Thoracic aorta (tissue), 2 donors: Measurements from ENCODE around the gene UVRAG. TPM values are rescaled to one million over a fixed set of nuclear protein-coding genes. Genes with fewer than 3 reads are reported as not detected.

Experiments used
- ATAC-seq: fragments of 150-250 bp; one replicate; pipeline ENCODE4 v1.8.0; 2017; ENCODE audit warnings: low read depth; ENCODE audit not compliant: insufficient number of reproducible peaks, low FRiP score
- DNase-seq: peaks from one replicate; pipeline ENCODE4 v3.0.0-alpha.2; 2020; ENCODE audit warnings: low spot score
- H3K27ac ChIP-seq, 2 donors: fragments of 200-600 bp; sonication (generic); 1 replicate in 1 of 2; 2 replicates in 1 of 2; pipeline ENCODE4 v1.5.1; 2016; ENCODE audit warnings: mild to moderate bottlenecking in 2 of 2, moderate library complexity in 2 of 2
- H3K27me3 ChIP-seq: fragments of 200-600 bp; sonication (generic); replicated peaks from 2 replicates; pipeline ENCODE4 v1.6.0; 2016; ENCODE audit warnings: mild to moderate bottlenecking; ENCODE audit not compliant: insufficient read depth
- H3K36me3 ChIP-seq: fragments of 200-600 bp; sonication (generic); one replicate; pipeline ENCODE4 v1.5.1; 2016
- H3K4me1 ChIP-seq, 2 donors: fragments of 200-600 bp; sonication (generic); 1 replicate in 1 of 2; 2 replicates in 1 of 2; pipeline versions ENCODE4 v1.5.1 to v1.6.0; 2016; ENCODE audit warnings: low read depth in 2 of 2, mild to moderate bottlenecking in 1 of 2; ENCODE audit not compliant: control insufficient read depth in 1 of 2
- H3K4me3 ChIP-seq: fragments of 200-600 bp; sonication (generic); 2 replicates; pipeline ENCODE4 v1.5.1; 2016; ENCODE audit warnings: mild to moderate bottlenecking
- H3K9me3 ChIP-seq: fragments of 200-600 bp; sonication (generic); 2 replicates; pipeline ENCODE4 v1.5.1; 2016
- CTCF ChIP-seq: fragments of 200-600 bp; sonication (generic); IDR thresholded peaks from one replicate; pipeline ENCODE4 v1.5.1; 2019; ENCODE audit warnings: antibody characterized with exemption
- total RNA-seq, 2 donors: library from RNA; depleted of rRNA; stranded (reverse); fragments of >200 nt; gene quantifications; one replicate each; pipeline versions ENCODE4 v1.1.0 to v1.2.3, GENCODE V29; 2016

UVRAG gene
- total RNA-seq, 2 donors from 2014 or later = 20.4 to 27.7 TPM

- H3K36me3 ChIP-seq = no peaks in the 10 kb centered on the region
- no peaks in the 10 kb centered on the region for H3K9me3 ChIP-seq
- no peaks in the 10 kb centered on the region for H3K27me3 ChIP-seq
- H3K27ac ChIP-seq = peak overlapping the region in 1 of 2 donors; percentile 5
- ATAC-seq = no peak
- H3K4me3 ChIP-seq = peak overlapping the region; percentile 73
- TF ChIP-seq CTCF = no peak
- peaks cover 6 to 22% of the 10 kb centered on the region in 2 donors for H3K4me1 ChIP-seq
- no peak for DNase-seq
Observed at GRCh38 chr11:75768909-75769771, 45.9 kb upstream of the UVRAG start.

- H3K27ac ChIP-seq = no peak overlapping the region
- ATAC-seq (no peak), DNase-seq (no peak)
- no peaks in the 10 kb centered on the region for H3K27me3 ChIP-seq
- no peaks in the 10 kb centered on the region for H3K9me3 ChIP-seq
- H3K36me3 ChIP-seq = no peaks in the 10 kb centered on the region
- TF ChIP-seq CTCF = no peak
- H3K4me1 ChIP-seq = peaks cover 6 to 22% of the 10 kb centered on the region in 2 donors
- H3K4me3 ChIP-seq = no peak overlapping the region
Observed at GRCh38 chr11:75770102-75770501, 44.9 kb upstream of the UVRAG start.

- Histone ChIP-seq H3K36me3 (no peaks in the 10 kb centered on the region), H3K27ac (no peak overlapping the region), H3K27me3 (no peaks in the 10 kb centered on the region), H3K9me3 (no peaks in the 10 kb centered on the region), H3K4me1 (peaks cover 6 to 22% of the 10 kb centered on the region in 2 donors), H3K4me3 (no peak overlapping the region)
- ATAC-seq (no peak), DNase-seq (peak; percentile 14)
- TF ChIP-seq CTCF = no peak
Observed at GRCh38 chr11:75771646-75772410, 43.2 kb upstream of the UVRAG start.

- Histone ChIP-seq H3K27ac (no peak overlapping the region), H3K27me3 (no peaks in the 10 kb centered on the region), H3K9me3 (no peaks in the 10 kb centered on the region), H3K4me1 (peaks cover 1 to 9% of the 10 kb centered on the region in 2 donors), H3K4me3 (no peak overlapping the region), H3K36me3 (no peaks in the 10 kb centered on the region)
- DNase-seq = no peak
- ATAC-seq = no peak
- TF ChIP-seq CTCF = no peak
Observed at GRCh38 chr11:75773595-75774353, 41.2 kb upstream of the UVRAG start.
